NB4 (cell line): ENCODE measurements around the gene TMEM121.

Experiments used
- TF ChIP-seq, protein P1 (sequence below): IDR thresholded peaks from one replicate; pipeline ENCODE4 v1.5.1; 2012; ENCODE audit warnings: low read depth, low read length
- TF ChIP-seq, protein P2 (sequence below): IDR thresholded peaks from 2 replicates; pipeline ENCODE4 v1.6.1; 2011; ENCODE audit warnings: low read depth, low read length

DNA sequence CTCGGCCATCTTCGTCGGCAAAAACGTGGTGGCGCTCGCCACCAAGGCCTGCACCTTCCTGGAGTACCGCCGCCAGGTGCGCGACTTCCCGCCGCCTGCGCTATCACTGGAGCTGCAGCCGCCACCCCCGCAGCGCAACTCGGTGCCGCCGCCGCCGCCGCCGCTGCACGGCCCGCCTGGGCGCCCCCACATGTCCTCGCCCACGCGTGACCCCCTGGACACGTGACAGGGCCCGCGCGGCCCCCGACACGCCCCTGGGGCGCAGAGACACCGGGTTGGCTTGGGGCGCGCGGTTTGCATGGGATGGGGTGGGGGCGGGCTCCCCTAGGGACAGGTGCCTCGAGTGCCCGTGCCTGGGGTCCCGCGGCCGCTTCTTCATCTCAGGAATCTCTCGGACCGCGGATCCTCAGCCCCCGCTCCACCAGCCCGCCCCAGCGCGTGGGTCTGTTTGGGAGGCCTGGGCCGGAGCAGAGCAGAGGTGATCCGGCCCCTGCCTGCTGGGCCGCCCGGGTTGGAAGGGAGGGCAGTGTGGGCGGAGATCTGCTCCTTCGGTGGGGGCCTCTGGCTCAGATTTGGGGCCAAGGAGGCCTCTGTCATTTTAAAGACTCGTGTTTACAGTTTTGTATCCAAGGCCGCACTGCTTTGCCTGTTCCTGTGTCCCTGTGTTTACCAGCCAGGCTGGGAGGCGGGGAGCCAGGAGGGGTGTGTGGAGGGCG, 3.3 kb downstream of the TMEM121 start:
- TF ChIP-seq, protein P1, sequence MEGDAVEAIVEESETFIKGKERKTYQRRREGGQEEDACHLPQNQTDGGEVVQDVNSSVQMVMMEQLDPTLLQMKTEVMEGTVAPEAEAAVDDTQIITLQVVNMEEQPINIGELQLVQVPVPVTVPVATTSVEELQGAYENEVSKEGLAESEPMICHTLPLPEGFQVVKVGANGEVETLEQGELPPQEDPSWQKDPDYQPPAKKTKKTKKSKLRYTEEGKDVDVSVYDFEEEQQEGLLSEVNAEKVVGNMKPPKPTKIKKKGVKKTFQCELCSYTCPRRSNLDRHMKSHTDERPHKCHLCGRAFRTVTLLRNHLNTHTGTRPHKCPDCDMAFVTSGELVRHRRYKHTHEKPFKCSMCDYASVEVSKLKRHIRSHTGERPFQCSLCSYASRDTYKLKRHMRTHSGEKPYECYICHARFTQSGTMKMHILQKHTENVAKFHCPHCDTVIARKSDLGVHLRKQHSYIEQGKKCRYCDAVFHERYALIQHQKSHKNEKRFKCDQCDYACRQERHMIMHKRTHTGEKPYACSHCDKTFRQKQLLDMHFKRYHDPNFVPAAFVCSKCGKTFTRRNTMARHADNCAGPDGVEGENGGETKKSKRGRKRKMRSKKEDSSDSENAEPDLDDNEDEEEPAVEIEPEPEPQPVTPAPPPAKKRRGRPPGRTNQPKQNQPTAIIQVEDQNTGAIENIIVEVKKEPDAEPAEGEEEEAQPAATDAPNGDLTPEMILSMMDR = no peak
- TF ChIP-seq, protein P2, sequence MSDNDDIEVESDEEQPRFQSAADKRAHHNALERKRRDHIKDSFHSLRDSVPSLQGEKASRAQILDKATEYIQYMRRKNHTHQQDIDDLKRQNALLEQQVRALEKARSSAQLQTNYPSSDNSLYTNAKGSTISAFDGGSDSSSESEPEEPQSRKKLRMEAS = no peak
